Medulla oblongata (tissue), 1 donor: Measurements from ENCODE around the gene MLPH.

Source experiments
- DNase-seq: peaks from one replicate; pipeline ENCODE4 v3.0.0-alpha.2; 2015; ENCODE audit errors: extremely low spot score

MLPH gene

GRCh38 chr2:237497009-237497837 is 10.2 kb downstream of the MLPH start:
- no peak for DNase-seq

DNA sequence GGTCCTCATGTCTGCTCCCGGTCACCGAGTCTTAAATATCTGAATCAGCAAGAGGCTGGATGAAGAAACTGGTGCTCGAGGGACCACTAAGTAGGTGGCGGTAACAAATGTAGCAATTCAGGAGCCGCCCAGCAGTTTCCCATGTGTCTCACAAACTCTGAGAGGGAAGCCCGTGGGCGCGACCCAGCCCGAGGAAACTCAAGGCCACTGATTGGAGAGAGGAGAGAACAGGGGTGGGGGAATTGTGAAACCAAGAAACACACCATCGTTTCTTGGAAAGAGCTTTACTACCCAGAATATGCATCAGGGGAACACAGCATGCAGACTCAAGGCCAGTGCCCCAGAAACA is 10.8 kb downstream of the MLPH start:
- DNase-seq, result no peak

- no peak for DNase-seq
Measured at GRCh38 chr2:237498341-237498740, 11.3 kb downstream of the MLPH start.

DNA sequence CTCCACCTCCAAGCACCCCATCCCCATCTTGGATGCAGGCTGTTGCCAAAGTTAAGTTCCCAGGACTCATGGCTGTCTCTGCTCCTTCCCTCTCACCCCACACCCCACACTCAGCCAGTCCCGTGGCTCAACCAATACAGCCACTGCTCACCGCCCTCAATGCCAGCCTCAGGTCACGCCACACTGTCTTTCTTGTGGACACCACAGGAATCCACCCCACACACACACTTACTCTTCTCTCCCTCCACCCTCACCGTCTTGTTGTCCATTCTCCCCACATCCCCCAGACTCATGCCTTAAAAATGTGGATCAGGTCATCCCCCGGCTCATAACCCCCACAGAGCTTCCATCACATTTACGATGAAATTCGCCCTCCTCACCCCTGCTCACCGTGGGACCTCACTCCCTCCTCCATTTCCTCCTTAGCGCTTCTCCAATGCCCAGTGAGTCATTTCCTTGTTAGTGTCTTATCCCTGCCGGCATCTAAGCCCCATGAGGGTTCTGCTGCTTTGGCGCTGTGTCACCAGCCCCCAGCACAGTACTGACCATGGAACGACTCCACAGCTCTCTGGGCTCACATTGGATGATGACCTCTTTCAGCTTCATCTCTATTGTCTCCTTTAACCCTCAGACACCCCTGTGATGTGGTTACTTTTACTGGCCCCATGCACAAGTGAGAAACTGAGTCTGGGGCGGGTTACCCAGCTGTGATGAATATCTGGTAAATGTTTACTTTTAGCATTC is 13.8 kb downstream of the MLPH start:
- no peak for DNase-seq

DNA sequence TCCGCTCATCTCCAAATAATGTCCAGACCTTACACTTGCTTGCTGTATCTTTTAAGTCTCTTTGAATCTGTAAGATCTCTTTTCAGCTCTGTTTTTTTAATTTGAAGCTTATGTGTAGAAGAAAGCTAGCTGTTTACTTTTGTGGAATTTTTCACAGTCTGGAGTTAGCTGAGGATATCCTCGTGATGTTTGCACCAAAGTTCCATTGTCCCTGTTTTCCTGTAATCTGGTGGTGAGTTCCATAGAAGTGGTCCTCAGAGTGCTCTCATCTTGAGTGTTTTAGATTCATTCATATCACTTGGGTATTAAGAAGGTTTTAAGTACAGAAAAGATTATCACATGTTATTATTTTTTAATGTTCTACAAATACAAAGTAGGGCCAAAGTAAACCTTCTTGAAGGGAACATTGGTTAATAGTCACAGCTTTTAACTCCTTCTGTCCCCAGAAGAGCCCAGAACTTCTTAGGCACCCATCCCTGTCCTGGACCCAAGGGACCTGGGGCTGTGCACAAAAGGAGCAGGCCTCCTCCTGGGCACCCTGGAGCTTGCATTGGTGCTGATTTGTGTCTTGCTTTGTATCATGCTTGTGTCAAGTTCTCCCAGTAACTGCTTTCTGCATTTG is 15.0 kb downstream of the MLPH start:
- no peak for DNase-seq

DNA sequence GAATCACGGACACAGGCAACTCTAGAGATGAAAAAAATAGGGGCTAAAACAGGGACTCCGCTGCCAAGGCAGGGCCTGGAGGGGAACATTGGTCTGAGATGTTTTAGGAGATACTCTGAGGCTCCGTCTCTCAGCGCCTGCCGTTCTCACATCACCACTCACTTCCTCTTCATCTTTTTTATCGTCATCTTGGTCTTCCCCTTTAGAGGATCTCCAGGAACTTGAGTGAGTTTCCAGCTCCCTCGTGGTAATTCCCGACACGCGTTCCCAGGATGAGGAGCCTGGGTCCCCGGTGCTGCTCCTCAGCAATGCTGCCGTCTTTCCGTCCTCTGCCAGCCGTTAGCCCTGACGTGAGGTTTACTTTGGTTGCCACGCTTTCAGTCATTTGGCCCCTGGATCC is 16.1 kb downstream of the MLPH start:
- DNase-seq, result no peak

DNA sequence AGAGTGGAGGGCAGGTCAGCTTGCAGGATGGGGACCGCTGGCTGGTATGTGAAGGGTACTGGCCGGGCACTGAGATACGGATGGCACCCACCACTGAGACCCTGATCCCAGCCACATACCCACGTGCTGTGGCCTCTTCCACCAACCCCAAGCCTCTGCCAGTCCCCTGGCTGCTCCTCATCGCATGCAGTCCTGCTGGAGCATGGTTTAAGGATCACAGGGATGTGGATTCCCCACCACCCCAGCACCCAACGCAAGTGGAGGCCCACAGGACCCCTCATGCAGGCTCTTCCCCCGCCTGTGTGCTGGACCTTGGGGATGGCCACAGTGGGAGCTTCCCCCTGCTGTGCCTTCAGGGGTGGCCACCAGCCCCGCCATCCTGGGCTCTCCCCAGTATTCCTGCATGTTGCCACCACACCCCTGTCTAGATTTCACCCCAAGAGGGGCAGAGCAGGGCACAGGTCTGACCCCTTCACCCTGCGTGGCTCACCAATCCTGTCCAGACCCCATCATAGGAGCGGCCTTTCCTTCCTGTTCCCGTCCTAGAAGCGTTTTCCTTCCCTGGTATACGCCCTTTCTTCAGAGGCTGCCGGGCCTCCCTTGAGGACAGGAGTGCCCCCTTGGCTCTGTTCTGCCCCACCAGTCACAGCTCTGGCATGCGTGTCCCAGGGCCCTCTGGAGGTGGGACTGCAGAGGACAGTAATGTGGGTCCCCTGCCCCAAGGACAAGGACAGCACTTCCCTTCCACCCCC is 18.3 kb downstream of the MLPH start:
- DNase-seq, result no peak

GRCh38 chr2:237507512-237507911 is 20.5 kb downstream of the MLPH start:
- no peak for DNase-seq

GRCh38 chr2:237508361-237508760 is 21.3 kb downstream of the MLPH start:
- DNase-seq, result no peak

GRCh38 chr2:237509151-237509550 is 22.1 kb downstream of the MLPH start:
- no peak for DNase-seq

DNA sequence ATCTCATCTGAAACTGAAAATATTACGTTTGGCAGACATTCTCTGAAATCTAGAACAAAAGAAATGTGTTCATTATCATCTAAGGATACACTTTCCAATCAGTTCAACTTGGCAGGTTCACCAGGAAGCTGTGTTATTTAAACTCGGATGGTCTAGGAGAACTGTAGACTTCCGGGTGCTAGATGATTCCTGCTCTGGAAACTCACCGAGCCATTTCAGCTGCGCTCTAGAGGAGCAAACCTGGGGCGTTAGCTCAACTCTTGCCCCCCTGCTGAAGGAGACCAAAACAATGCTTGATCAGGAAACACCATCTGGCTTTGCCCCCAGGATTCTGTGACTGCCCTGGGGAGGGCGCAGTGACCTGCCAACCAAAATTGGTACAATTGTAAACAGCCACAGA is 22.9 kb downstream of the MLPH start:
- DNase-seq, result no peak

- no peak for DNase-seq
Measured at GRCh38 chr2:237510502-237511217, 23.6 kb downstream of the MLPH start.

- DNase-seq, result no peak
Measured at GRCh38 chr2:237511433-237511832, 24.4 kb downstream of the MLPH start.

DNA sequence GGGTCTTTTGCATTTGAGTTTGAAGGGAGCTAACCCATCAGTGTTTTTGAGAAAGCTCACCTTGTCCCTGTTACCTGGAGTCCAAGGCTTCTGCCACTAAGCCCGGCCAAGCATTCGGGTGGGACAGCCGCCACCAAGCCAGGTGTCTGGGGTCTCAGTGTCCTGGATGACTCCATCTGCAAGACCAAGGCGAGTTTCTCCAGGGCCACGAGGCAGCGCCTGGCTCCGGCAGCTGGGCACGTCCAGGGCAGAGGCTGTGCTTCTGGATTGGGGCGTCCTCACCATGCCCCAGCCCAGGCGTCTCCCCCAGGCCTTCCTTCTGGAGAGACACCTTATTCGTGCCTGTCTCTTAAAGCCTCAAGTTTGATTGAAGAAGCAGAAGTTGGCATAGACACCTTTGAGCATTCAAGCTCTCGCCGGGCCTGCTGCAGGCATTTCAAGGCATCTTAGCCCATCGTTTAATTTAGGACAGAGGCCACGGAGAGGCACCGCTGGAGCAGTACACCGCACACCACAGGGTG is 24.9 kb downstream of the MLPH start:
- DNase-seq, result no peak

DNA sequence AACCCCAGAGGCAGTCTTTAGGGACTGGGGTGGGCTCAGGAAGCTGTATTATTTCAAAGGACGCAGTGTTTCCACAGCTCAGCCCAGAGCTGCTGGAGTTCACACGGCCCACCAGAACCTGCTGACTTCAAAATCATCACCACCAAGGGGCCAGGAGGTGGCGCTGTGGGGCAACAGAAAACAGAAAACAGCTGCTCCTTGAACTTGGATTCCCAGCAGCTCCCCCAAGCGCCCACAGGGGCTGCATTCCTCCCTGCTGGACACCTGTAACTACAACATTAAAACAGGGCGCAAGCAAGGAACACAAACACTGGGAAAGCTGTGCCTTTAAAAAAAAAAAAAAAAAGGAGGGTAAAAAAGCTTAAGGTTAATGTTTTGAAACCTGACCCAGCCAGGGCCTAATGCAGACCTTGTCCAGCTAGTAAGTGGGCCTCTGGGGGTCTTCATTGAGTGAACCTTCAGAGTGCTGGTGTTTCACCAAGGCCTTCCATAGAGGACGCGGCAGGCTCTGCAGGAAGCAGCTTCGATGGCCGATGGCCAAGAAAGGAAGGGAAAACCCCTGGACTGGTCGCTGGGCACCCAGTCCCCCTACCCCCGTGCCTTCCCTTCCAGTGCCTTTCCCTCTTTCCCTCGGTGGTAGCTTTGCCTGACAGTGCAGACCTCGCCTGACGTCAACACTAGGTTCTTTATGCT is 25.9 kb downstream of the MLPH start:
- peak; percentile 93 for DNase-seq

- no peak for DNase-seq
Measured at GRCh38 chr2:237513693-237514092, 26.6 kb downstream of the MLPH start.

DNA sequence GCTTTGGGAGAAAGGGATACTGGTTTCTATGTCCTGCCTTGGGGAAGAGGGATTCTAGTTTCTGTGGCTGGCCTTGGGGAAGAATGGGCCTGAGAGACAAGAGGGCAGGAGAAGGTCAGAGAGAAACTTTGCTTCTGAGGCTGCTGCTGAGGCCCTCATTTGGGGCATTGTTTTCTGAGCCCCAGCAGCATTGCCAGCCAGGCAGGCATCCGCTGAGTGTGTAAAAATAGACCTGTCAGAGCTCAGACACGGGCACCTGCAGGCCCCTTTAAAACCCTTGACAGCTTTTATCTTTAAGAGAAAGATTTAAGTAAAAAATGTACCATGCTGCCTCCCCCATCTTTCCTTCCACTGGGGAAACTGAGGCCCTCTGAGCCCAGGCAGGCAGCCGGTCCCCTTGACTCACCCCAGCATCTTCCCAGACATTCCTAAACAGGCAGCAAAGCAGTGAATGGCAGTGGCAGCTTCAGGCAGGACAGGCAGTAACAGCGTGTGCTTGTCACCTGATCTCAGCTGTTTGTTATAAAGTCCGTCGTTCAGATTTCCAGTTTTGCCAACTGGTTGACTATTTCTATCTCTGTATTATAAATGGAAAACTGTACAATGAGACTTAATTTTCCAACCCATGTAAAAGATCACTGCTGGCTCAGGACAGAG is 27.6 kb downstream of the MLPH start:
- peak; percentile 6 for DNase-seq

DNA sequence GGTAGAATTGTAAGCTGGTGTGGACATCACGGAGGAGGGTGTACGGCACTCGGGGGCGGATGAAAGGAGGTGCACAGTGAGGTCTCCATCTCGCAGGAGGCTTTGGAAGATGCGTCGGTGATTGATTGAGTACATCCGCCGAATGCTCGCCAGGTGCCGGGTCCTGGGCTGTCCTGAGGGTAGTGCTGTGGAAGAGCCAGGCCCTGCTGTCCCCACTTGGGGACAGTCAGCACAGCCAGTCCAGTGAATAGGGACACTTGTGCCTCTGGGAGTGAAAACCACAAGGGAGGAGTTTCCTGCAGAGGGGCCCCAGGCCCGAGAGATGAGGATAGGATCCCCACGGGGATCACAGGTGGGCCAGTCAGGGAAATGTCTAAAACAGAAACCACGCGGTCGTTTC is 28.1 kb downstream of the MLPH start:
- no peak for DNase-seq

GRCh38 chr2:237515621-237516275 is 28.7 kb downstream of the MLPH start:
- DNase-seq, result no peak

GRCh38 chr2:237517163-237517562 is 30.1 kb downstream of the MLPH start:
- no peak for DNase-seq
